Gastrocnemius medialis (tissue), 4 donors: Measurements from ENCODE around the gene GYG1. TPM values are rescaled to one million over a fixed set of nuclear protein-coding genes. Genes with fewer than 3 reads are reported as not detected.
"Not testable (repeated sequence)": the region's sequence is repeated elsewhere in the genome, so short reads cannot be mapped to it uniquely, and the experiment has no call there.

Source experiments
- ATAC-seq, 2 donors: fragments of 150-250 bp; one replicate each; pipeline ENCODE4 v1.9.1; 2016
- DNase-seq, 2 donors: peaks; one replicate each; pipeline ENCODE4 v3.0.0-alpha.2; 2019
- H3K27ac ChIP-seq, 4 donors: fragments of 200-600 bp; sonication (generic); 1 replicate in 1 of 4; 2 replicates in 3 of 4; pipeline ENCODE4 v1.5.1; 2016 to 2018; ENCODE audit warnings: mild to moderate bottlenecking in 2 of 4, moderate library complexity in 1 of 4
- H3K27me3 ChIP-seq, 3 donors: fragments of 200-600 bp; sonication (generic) in 2 of 3; 1 replicate in 1 of 3; 2 replicates in 2 of 3; pipeline versions ENCODE4 v1.5.1 to v1.6.0; 2016 to 2019; ENCODE audit warnings: mild to moderate bottlenecking in 1 of 3, moderate library complexity in 1 of 3
- H3K36me3 ChIP-seq, 2 donors: fragments of 200-600 bp; sonication (generic) in 1 of 2; one replicate each; pipeline ENCODE4 v1.5.1; 2017 to 2018
- H3K4me1 ChIP-seq, 2 donors: fragments of 200-600 bp; sonication (generic) in 1 of 2; one replicate each; pipeline ENCODE4 v1.5.1; 2016 to 2017; ENCODE audit warnings: mild to moderate bottlenecking in 2 of 2
- H3K4me3 ChIP-seq, 4 donors: fragments of 200-600 bp; sonication (generic) in 3 of 4; 1 replicate in 1 of 4; 2 replicates in 3 of 4; pipeline ENCODE4 v1.5.1; 2016 to 2019; ENCODE audit warnings: mild to moderate bottlenecking in 2 of 4
- H3K9me3 ChIP-seq, 3 donors: fragments of 200-600 bp; sonication (generic) in 2 of 3; 1 replicate in 1 of 3; 2 replicates in 2 of 3; pipeline ENCODE4 v1.5.1; 2016 to 2019
- CTCF ChIP-seq, 5 experiments: fragments of 450-650 bp in 3 of 5; fragments of 200-600 bp in 2 of 5; sonication (generic) in 2 of 5; IDR thresholded peaks in 4 of 5; conservative IDR thresholded peaks in 1 of 5; 1 replicate in 4 of 5; 2 replicates in 1 of 5; pipeline ENCODE4 v1.5.1; 2016 to 2019; ENCODE audit warnings: antibody characterized with exemption in 5 of 5, mild to moderate bottlenecking in 3 of 5, moderate library complexity in 3 of 5
- POLR2A ChIP-seq, 2 donors: fragments of 450-650 bp; IDR thresholded peaks; one replicate each; pipeline ENCODE4 v1.6.1; 2017; ENCODE audit warnings: antibody characterized with exemption in 2 of 2, mild to moderate bottlenecking in 2 of 2, moderate library complexity in 2 of 2
- in situ Hi-C, 4 donors: fragments of 200-750 bp; cut with MboI; loops; one replicate each; pipeline versions ENCODE4 v1.15.0 to v1.8.0; 2017; ENCODE audit warnings: low sequenced_read_pairs in 4 of 4
- intact Hi-C: fragments of 100-400 bp; cut with DNase I; formaldehyde crosslinking; loops from one replicate; pipeline ENCODE4 v1.15.1; 2023; ENCODE audit warnings: low total_unique reads
- total RNA-seq, 4 donors: library from RNA; depleted of rRNA; stranded (reverse); fragments of >200 nt; gene quantifications; one replicate each; pipeline versions ENCODE4 v1.1.0 to v1.2.3, GENCODE V29; 2016

Gene GYG1
- total RNA-seq, 4 donors from 2014 or later: 298 to 526 (median 331) TPM

DNA sequence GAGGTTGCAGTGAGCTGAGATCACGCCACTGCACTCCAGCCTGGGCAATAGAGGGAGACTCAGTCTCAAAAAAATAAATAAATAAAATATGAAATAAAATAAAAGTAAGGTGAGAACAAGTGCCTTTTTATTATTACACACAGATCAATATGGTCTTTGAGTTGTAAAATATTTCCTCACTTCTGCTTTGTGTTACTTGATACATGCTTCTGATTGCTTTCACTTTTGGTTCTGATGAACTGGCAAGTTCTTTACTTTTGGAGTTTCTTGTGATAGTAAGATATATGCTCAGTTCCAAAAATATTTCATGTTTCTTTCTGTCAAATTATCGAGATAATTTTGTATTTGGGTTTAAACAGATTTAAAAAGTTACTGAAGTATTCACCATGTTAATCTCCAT lies 16.6 kb upstream of the GYG1 start:
- intact Hi-C loops: loop anchor here (1.0 kb wide), 2 partner anchors 18 to 42 kb away; no protein-coding TSS in a partner anchor
- TF ChIP-seq CTCF (IDR thresholded peaks at IDR 0.05 in 4 of 5, conservative IDR thresholded peaks at IDR 0.05 in 1 of 5): no peak
- TF ChIP-seq POLR2A (IDR thresholded peaks at IDR 0.05): no peak
- Histone ChIP-seq H3K4me1 (peaks cover 13 to 17% of the 10 kb centered on the region in 2 donors), H3K4me3 (peak overlapping the region; percentile 28 to 50 (median 41)), H3K36me3 (no peaks in the 10 kb centered on the region), H3K27ac (peak overlapping the region; percentile 89 to 96 (median 92)), H3K27me3 (no peaks in the 10 kb centered on the region), H3K9me3 (no peaks in the 10 kb centered on the region)
- DNase-seq (no peak), ATAC-seq (peak in 1 of 2 donors; percentile 56)
- in situ Hi-C loops: loop anchor here in 3 of 4 donors (10.0 to 25.0 kb wide), 2 partner anchors 50 to 513 kb away; no protein-coding TSS in a partner anchor

GRCh38 chr3:148975248-148975647 lies 16.1 kb upstream of the GYG1 start:
- H3K27me3 ChIP-seq: no peaks in the 10 kb centered on the region
- H3K27ac ChIP-seq: peak overlapping the region; percentile 89 to 96 (median 92)
- no peaks in the 10 kb centered on the region for H3K36me3 ChIP-seq
- ATAC-seq: peak; percentile 96
- no peaks in the 10 kb centered on the region for H3K9me3 ChIP-seq
- H3K4me3 ChIP-seq: peak overlapping the region; percentile 28 to 50 (median 41)
- no peak for TF ChIP-seq POLR2A (IDR thresholded peaks at IDR 0.05)
- TF ChIP-seq CTCF (IDR thresholded peaks at IDR 0.05 in 4 of 5, conservative IDR thresholded peaks at IDR 0.05 in 1 of 5): no peak
- H3K4me1 ChIP-seq: peaks cover 13 to 17% of the 10 kb centered on the region in 2 donors
- in situ Hi-C loops (loop anchor here in 1 of 4 donors (10.0 kb wide), 1 partner anchor 50 kb away; no protein-coding TSS in a partner anchor), intact Hi-C loops (loop anchor here (1.0 kb wide), 2 partner anchors 19 to 41 kb away; no protein-coding TSS in a partner anchor)
- peak; percentile 79 to 91 for DNase-seq

DNA sequence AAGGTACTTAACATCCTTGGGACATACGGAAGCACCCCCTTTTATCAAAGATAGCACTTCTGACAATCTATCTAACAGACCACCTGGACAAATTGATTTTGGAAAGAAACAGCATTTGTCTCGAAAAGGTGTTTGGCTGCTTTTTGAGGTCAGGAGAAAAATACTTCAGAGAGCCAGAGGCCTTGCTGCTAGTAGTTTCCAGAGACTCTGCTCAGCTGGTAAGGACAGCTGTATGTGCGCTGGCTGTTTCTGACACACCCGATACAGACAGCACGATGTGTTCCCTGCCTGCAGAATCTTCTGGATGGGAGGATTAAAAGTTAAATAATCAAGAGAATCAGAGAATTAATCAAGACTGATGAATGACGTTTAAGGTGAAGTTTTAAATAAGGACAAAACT lies 15.6 kb upstream of the GYG1 start:
- peak; percentile 89 to 92 for ATAC-seq
- in situ Hi-C loops (loop anchor here in 1 of 4 donors (10.0 kb wide), 1 partner anchor 49 kb away; no protein-coding TSS in a partner anchor), intact Hi-C loops (loop anchor here (1.0 to 2.0 kb wide), 3 partner anchors 15 to 41 kb away; partner anchors contain the start of gene GYG1)
- H3K27me3 ChIP-seq: no peaks in the 10 kb centered on the region
- no peaks in the 10 kb centered on the region for H3K36me3 ChIP-seq
- peak; percentile 70 to 76 for DNase-seq
- H3K27ac ChIP-seq: peak overlapping the region; percentile 89 to 96 (median 92)
- no peaks in the 10 kb centered on the region for H3K9me3 ChIP-seq
- no peak overlapping the region for H3K4me3 ChIP-seq
- TF ChIP-seq CTCF (IDR thresholded peaks at IDR 0.05 in 4 of 5, conservative IDR thresholded peaks at IDR 0.05 in 1 of 5) (no peak), POLR2A (IDR thresholded peaks at IDR 0.05) (peak; percentile 55 to 60)
- H3K4me1 ChIP-seq: peaks cover 13 to 17% of the 10 kb centered on the region in 2 donors

DNA sequence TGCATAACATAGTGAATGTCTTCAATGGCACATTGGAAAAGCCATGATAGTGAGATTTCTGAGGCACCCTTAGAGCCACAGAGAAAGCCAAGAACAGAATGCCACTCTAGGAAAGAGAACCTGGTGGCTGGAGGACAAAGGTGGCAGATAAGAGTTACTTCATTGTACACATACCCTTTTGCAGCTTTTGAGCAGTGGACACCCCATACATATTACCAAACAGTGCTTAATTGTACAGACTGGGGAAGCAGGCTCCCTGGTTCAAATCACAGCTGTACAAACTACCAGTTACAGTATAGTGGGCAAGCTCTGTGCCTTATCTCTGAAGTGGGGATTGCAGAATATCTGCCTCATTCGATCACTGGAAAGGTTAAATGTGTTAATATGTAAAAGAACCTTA lies 10.1 kb upstream of the GYG1 start:
- DNase-seq (no peak), ATAC-seq (no peak)
- TF ChIP-seq CTCF (IDR thresholded peaks at IDR 0.05 in 4 of 5, conservative IDR thresholded peaks at IDR 0.05 in 1 of 5): no peak
- TF ChIP-seq POLR2A (IDR thresholded peaks at IDR 0.05): no peak
- intact Hi-C loops: no loop called here
- no peaks in the 10 kb centered on the region for H3K9me3 ChIP-seq
- peaks cover 0 to 2% of the 10 kb centered on the region in 2 donors for H3K4me1 ChIP-seq
- H3K4me3 ChIP-seq: no peak overlapping the region
- no peaks in the 10 kb centered on the region for H3K36me3 ChIP-seq
- no peaks in the 10 kb centered on the region for H3K27me3 ChIP-seq
- in situ Hi-C loops: no loop called here
- no peak overlapping the region for H3K27ac ChIP-seq

GRCh38 chr3:148987551-148987950 lies 3.8 kb upstream of the GYG1 start:
- ATAC-seq: not testable (repeated sequence)

More at GRCh38 chr3:148987551-148987950, 3.8 kb upstream of the GYG1 start:
- H3K9me3 ChIP-seq, H3K27me3 ChIP-seq, H3K36me3 ChIP-seq, H3K4me1 ChIP-seq, intact Hi-C loops, H3K4me3 ChIP-seq, in situ Hi-C loops, DNase-seq, H3K27ac ChIP-seq: not testable (repeated sequence)
